SKM-1 (cell line): ENCODE measurements around the gene NXNL1.

Experiments
- DNase-seq: peaks from one replicate; lab custom pipeline; 2025; ENCODE audit not compliant: unreplicated experiment; lab: John Stamatoyannopoulos, UW

NXNL1 gene

DNA sequence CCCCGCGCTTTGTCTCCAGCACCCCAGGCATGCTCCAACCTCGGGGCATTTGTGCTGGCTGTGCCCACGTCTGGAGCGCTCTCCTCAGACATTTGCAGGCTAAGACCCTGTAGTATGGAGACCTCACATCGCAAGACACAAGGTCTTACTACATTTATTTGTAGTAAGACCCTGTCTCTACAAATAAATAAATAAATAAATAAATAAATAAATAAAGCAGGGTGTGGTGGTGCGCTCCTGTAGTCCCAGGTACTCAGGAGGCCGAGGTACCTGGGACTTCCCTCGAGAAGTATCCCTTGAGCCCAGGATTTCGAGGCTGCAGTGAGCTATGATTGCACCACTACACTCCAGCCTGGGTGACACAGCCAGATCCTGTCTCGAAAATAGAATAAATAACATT is 4.6 kb downstream of the NXNL1 start:
- no peak for DNase-seq

DNA sequence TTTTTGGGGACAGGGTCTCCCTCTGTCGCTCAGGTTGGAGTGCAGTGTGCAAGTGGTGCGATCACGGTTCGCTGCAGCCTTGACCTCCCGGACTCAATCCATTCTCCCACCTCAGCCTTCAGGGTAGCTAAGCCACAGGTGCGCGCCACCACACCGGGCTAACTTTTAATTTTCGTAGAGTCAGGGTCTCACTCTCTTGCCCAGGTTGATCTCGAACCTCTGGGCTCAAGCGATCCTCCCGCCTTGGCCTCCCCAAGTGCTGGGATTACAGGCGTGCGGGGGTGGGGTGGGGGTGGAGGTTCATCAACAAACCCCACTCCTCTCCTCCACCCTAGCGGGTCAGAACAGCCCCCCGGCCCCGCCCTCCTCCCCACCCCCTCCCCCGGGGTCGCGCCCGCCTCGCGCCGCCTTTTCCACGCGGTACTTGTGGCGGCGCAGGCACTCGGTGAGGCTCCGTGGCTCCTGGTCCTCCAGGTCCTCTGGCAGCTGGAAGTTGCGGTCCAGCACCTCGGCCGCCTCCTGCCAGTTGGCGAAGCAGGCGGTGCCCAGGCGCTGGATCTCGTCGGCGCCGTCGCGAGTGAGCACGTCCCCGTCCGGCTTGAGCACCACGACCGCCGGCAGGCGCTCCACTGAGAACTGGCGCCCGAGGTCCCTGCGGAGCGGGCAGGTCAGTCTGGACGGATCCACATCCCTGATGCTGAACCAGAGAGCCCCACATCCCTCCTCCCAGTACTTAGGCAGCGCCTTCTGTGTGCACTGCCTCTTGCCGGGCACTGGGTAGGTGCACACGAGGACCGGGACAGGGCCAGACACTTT is 5.2 kb downstream of the NXNL1 start:
- DNase-seq, result no peak

GRCh38 chr19:17454576-17455071 is 6.1 kb downstream of the NXNL1 start:
- no peak for DNase-seq

GRCh38 chr19:17451820-17452219 is 8.9 kb downstream of the NXNL1 start:
- DNase-seq, result no peak

- DNase-seq, result no peak
These were observed 10.3 kb downstream of the NXNL1 start for GRCh38 chr19:17450264-17451075.

DNA sequence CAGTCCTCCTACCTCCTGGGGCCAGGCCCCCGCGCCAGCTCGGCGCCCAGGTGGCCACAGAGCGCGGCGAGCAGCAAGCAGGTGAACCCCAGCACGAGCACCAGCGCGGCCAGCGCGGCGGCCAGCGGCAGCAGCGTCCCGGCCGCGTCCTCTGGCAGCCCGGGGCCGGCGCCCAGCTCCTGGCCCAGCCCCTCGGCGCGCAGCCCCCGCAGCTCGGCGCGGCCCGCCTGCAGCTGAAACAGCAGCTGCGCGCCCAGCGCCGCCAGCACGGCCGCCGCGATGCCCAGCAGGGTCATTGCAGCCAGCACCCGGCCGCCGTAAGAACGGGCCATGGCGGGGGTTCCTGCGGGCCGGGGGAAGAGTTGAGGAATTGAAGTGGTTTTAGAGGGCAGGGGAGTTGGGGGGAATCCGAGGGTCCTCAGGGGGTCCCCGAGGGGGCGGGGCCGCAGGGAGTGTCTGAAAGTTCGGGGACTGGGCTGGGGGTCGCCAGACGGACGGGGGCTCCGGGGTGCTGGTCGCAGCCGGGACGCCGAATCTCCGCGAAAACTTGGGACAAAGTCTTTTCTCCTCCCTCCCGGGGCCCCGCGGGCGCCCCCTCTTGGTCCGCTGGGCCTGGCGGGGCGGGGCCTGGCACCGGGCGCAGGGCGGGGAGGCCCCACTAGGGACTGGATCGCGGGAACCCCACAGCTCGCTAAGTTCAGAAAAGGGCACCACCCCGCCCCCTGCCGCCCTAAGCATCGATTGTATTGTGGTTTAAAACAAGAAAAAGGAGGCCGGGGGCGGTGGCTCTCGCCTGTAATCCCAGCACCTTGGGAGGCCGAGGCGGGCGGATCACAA is 12.4 kb downstream of the NXNL1 start, which contains the start of gene TMEM221:
TSS of gene TMEM221 (minus strand) at position 538 of the 837 bp plus-strand sequence. CDS start at position 332, 206 bp downstream.
- DNase-seq, result no peak

DNA sequence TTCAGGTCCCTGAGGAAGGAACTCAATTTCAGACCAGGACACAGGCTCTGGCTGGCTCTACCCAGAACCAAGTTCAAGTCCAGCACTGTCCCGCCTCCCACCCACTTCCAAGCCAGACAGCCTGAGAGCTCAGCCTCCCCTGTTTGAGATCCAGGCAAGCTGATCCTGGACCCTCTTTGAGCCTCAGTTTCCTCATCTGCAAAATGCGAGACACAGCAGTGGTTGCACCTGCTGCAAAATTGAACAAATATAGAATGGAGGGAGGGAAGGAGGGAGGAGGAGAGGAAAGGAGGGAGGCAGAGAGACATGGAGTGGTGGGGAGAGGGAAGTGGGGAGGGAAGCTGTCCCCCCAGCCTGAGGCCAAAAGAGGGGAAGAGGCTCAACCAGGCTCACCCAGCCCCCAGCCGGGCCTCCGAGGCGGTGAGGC is 13.0 kb downstream of the NXNL1 start:
- no peak for DNase-seq

DNA sequence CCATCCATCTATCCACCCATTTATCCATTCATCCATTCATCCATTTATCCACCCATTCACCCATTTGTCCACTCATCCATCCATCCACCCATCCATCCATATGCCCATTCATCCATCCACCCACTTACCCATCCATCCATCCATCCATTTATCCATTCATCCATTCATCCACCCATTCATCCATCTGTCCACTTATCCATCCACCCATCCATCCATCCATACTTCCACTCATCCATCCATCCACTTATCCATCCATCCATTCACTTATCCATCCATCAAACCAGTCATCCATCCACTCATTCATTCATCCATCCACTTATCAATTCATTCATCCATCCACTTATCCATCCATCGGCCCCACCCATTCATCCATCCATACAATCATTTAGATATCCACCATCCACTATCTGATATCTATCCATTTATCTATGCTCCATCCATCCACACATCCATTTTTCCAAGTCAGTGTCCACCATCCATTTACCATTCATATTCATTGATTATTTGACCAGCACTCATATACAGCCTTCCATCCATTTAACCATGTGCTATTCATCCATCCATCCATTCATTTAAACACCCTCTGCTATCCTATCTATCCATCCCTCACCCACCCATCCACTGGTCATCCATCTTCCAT is 15.1 kb downstream of the NXNL1 start:
- DNase-seq, result no peak

DNA sequence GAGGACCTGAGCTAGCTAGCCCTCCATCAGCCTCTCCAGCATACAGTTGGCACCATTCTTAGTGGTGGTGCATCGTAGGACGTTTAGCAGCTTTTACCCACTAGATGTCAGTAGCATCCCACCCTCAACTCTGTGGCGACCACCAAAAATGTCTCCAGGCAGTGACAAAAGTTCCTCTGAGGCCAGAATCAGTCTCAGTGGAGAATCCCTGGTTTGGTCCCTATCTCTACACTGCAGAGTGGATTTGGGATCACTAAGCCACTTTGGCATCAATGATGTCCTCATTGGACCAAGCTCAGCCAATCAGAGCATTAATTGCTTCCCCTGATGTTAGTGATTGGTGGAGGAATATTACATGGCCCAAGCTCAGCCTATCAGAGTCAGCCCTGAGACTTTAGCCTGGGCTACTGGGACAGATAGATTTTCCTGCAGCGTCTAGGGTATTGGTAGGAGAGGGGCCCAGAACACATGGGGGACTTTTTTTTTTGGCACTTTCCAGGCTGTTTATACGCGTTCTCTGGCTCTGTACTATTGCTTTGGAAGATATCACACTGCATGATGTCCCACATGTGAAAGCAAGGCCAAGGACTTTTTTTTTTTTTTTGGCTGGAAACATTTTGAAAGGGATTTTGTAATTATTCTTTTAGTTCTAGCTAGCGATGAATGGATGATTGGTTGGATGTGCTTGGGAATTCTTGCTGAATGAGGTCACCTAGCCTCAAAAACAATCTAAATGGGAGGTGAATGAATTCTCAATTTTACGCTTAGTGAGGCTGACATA is 19.3 kb downstream of the NXNL1 start:
- peak; percentile 20 for DNase-seq

GRCh38 chr19:17436874-17437267 is 23.9 kb downstream of the NXNL1 start:
- no peak for DNase-seq

- DNase-seq, result no peak
These were observed 24.4 kb downstream of the NXNL1 start for GRCh38 chr19:17436094-17436873.

GRCh38 chr19:17435218-17435617 is 25.5 kb downstream of the NXNL1 start:
- no peak for DNase-seq

GRCh38 chr19:17431417-17431816 is 29.3 kb downstream of the NXNL1 start:
- no peak for DNase-seq

DNA sequence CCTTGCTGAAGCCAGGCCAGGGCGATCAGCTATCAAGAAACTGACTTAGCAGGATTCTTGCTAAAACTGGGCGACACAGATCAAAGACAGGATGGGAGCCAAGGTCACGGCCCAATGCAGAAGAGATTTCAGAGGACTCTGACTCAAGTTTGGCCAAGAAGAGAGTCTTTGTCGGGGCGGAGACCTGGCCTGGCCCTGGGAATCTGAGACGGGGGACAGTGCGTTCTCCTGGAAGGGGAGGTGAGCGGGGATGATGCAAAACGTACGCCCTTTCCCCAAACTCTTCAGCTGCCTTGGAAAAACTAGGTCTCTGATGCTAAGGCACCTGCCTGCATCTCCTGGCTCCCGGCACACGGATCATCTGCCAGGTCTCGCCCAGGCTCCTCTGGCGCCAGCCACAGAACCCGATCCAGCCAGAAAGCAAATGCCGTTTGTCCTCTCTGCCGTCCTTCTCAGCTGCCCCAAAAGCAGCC is 31.0 kb downstream of the NXNL1 start:
- DNase-seq, result no peak

DNA sequence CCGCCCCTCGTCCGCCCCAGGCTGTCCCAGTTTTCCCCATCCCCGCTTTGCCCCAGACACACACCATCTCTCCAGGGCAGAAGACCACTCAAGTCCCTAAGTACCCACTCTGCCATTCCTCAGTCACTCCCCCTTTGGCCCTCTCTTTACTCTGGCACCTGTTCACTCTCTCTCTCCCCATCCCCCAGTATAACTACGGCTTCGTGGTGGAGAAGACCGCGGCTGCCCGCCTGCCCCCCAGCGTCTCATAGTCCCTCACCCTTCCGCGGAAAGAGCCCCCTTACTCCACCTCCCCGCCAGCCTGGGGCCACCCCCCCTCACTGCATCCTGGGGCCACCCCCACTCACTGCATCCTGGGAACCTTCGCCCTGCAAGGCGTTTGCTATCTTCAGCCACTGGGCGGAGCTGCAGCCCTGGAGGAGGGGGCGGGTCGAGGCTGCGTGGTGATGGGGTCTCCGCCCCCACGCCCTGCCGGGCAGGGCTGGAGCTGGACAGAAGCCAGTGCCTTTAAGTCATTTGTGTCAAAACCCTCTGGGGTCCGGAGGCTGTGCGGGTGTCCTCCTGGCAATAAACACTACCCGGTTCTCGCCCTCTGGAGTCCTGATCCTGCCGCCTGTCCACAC is 35.9 kb downstream of the NXNL1 start:
- DNase-seq, result no peak

DNA sequence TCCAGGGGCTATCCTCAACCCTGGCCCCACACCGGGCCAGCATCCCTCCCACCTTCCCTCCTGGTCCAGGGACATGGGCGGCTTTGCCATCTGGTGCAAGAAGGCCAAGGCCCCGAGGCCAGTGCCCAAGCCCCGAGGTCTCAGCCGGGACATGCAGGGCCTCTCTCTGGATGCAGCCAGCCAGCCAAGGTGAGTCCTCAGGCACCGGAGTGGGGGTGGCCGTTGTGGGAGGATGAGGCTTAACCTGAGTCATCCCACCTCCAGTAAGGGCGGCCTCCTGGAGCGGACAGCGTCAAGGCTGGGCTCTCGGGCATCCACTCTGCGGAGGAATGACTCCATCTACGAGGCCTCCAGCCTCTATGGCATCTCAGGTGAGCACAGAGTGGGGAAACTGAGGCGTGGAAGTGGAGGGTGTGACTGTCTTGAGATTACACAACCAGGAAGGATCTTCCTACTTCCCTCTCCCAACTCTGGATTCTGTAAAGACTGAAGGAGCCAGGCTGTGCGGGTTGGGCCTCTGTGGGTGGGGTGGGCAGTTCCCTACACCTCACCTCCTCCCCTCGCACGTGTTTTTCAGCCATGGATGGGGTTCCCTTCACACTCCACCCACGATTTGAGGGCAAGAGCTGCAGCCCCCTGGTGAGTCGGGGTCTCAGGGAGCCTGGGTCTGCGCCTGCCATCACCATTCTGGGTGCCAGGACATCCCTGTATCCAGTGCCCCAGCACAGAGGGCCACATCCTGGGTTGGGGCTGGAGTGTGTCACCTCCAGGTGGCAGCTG is 37.1 kb downstream of the NXNL1 start:
- no peak for DNase-seq

- no peak for DNase-seq
These were observed 38.8 kb downstream of the NXNL1 start for GRCh38 chr19:17421942-17422341.

DNA sequence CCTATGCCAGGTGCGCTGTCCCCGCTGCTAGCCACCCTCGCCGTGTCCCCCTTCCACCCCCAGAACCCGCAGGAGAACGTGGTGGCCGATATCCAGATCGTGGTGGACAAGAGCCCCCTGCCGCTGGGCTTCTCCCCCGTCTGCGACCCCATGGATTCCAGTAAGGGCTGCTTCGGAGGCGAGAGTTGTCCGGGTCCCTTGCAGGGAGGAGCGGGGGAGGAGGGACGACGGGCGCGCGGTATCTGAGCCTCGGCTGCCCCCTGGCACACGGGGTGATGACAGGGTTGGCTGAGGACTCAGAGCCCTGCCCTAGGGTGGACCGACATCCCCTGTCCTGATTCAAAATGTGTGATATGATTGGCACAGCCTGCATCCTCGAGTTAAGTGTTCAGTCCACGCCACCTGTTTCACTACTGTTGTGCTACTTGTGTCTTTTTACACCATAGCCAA is 40.2 kb downstream of the NXNL1 start:
- DNase-seq, result no peak
